Measurements from ENCODE around the gene LEF1. TPM values are rescaled to one million over a fixed set of nuclear protein-coding genes. Genes with fewer than 3 reads are reported as not detected.

The LEF1 gene
- total RNA-seq, 1 donor from 2014 or later = 12.5 TPM

DNA sequence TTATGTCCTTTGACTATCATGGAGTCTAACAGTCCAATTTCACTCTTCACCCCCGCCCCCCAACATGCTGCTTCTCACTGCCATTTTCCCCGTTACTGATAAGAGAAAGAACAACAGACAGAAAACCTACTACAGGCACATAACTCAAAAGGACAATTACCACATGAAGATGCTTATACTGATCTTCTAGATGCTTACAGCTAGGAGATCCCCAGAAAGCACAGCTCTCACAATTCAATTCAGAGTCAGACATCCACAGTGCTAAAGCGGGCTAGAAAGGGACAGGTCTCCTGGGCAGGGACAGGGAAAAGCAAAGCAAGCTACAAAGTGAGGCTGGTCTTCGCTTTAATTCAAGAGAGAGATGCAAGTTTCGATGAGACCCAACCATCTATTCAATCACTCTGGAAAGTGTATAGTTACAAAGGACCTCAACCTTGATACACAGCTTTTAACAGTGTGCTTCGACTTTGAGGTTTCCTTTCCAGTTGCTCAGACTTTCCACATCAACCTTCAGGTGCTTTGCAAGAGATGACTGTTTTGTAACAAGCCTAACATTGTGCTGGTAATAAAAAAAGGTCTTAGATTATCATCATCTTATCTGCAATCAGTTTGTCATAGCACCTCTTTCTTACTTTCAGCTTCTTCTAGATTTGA is 60.9 kb downstream of the LEF1 start:
- Histone ChIP-seq H3K4me1 (peaks cover 1% of the 10 kb centered on the region), H3K27me3 (no peaks in the 10 kb centered on the region), H3K9me3 (no peaks in the 10 kb centered on the region), H3K4me3 (no peak overlapping the region), H3K36me3 (no peaks in the 10 kb centered on the region), H3K27ac (no peak overlapping the region)
- no peak for DNase-seq (ENCODE audit: extremely low spot score in 2 of 2)
- TF ChIP-seq POLR2AphosphoS5 (IDR thresholded peaks at IDR 0.05; ENCODE audit: insufficient read depth in 1 of 2, low read depth in 1 of 2) (no peak), POLR2A (IDR thresholded peaks at IDR 0.05) (no peak)
- TF ChIP-seq, protein P1, sequence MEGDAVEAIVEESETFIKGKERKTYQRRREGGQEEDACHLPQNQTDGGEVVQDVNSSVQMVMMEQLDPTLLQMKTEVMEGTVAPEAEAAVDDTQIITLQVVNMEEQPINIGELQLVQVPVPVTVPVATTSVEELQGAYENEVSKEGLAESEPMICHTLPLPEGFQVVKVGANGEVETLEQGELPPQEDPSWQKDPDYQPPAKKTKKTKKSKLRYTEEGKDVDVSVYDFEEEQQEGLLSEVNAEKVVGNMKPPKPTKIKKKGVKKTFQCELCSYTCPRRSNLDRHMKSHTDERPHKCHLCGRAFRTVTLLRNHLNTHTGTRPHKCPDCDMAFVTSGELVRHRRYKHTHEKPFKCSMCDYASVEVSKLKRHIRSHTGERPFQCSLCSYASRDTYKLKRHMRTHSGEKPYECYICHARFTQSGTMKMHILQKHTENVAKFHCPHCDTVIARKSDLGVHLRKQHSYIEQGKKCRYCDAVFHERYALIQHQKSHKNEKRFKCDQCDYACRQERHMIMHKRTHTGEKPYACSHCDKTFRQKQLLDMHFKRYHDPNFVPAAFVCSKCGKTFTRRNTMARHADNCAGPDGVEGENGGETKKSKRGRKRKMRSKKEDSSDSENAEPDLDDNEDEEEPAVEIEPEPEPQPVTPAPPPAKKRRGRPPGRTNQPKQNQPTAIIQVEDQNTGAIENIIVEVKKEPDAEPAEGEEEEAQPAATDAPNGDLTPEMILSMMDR (IDR thresholded peaks at IDR 0.05) = no peak
- intact Hi-C loops (cut with DNase I) = no loop called here

DNA sequence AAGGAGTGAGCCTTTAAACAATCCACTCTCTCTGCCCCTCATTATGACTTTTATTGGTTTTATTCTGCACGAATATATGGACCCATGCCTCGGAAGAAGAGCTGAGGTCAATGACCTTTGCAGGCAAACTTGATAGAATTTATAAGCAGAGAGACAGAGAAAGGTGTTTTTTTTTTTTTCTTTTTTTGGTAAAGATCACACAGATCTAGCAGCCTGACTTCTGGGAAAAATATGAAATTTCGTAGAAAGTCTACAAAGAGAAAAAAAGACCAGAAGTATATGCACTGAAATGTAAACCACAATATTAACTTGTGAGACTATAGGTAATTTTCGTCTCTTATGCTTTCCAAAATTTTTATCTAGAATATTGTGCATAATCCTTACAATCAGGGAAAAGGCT is 61.6 kb downstream of the LEF1 start:
- Histone ChIP-seq H3K9me3 (no peaks in the 10 kb centered on the region), H3K27me3 (no peaks in the 10 kb centered on the region), H3K4me1 (no peaks in the 10 kb centered on the region), H3K27ac (no peak overlapping the region), H3K4me3 (no peak overlapping the region), H3K36me3 (no peaks in the 10 kb centered on the region)
- TF ChIP-seq POLR2A (IDR thresholded peaks at IDR 0.05) = no peak
- TF ChIP-seq POLR2AphosphoS5 (IDR thresholded peaks at IDR 0.05; ENCODE audit: insufficient read depth in 1 of 2, low read depth in 1 of 2) = no peak
- TF ChIP-seq, protein P1 (IDR thresholded peaks at IDR 0.05) = no peak
- intact Hi-C loops (cut with DNase I) = no loop called here
- no peak for DNase-seq (ENCODE audit: extremely low spot score in 2 of 2)

DNA sequence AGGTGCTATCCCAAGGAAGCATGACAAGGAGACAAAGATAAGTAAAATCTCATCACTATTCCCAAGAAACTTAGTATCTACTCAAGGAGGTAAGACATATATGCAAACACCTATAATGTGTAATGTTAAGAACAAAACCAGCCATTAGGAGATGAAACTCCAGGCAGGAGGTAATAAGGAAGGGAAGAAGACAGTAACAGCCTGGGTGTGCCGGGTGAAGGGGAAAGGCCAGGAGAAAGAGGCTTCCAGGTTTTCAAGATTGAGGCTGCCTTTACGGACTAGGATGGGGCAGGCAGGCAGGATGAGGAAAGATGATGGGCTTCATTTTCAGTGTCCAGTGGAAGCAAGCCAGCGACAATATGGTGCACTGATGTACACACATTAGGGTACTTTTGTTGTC is 62.5 kb downstream of the LEF1 start:
- no peak overlapping the region for H3K27ac ChIP-seq
- TF ChIP-seq POLR2AphosphoS5 (IDR thresholded peaks at IDR 0.05; ENCODE audit: insufficient read depth in 1 of 2, low read depth in 1 of 2) = no peak
- TF ChIP-seq, protein P1 (IDR thresholded peaks at IDR 0.05) = no peak
- no peak for TF ChIP-seq POLR2A (IDR thresholded peaks at IDR 0.05)

DNA sequence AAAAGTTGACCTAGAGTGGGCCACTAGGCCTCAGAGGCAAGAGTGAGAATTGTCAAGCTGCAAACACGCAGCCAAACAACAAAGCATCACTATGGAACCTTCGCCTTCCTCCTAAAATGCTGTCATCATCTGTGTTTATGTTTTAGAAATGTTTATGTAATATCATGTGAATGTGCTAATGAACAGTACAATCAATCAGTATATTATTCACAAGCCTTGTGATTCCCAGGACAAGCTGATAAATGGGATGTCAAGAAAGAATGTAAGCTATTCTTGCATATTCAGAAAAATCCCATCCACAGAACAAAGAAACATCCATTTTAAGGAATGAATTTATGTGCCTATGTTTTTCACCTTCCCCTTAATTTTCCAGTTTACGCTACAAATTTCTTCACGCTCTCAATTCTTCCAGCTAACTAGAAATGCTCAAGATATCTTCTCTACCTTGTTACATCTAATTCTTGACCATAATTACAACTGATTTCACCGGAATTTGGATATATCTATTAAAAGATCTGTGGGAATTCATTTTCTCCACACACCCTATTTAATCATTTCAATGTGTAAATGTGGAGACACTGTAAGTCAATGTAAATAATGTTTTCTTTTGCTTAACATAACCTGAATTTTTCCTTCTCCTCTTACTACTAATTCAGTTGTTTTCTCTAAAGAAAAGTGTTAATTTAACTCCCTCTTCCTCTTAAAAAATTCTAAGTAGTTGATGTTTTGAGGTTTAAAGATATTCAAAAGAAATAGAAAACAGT is 65.5 kb downstream of the LEF1 start:
- no peak overlapping the region for H3K27ac ChIP-seq
- H3K9me3 ChIP-seq = no peaks in the 10 kb centered on the region
- no peaks in the 10 kb centered on the region for H3K4me1 ChIP-seq
- H3K27me3 ChIP-seq = no peaks in the 10 kb centered on the region
- H3K4me3 ChIP-seq = no peak overlapping the region
- no peaks in the 10 kb centered on the region for H3K36me3 ChIP-seq
- intact Hi-C loops (cut with DNase I) = no loop called here
- DNase-seq (ENCODE audit: extremely low spot score in 2 of 2) = no peak
- TF ChIP-seq POLR2AphosphoS5 (IDR thresholded peaks at IDR 0.05; ENCODE audit: insufficient read depth in 1 of 2, low read depth in 1 of 2) (no peak), POLR2A (IDR thresholded peaks at IDR 0.05) (no peak)
- TF ChIP-seq, protein P1 (IDR thresholded peaks at IDR 0.05) = no peak

More for the DNA sequence above, 62.5 kb downstream of the LEF1 start:
- no peaks in the 10 kb centered on the region for H3K9me3 ChIP-seq
- DNase-seq (ENCODE audit: extremely low spot score in 2 of 2) = no peak
- intact Hi-C loops (cut with DNase I) = no loop called here
- H3K36me3 ChIP-seq = no peaks in the 10 kb centered on the region
- H3K4me3 ChIP-seq = no peak overlapping the region
- H3K4me1 ChIP-seq = no peaks in the 10 kb centered on the region
- no peaks in the 10 kb centered on the region for H3K27me3 ChIP-seq

DNA sequence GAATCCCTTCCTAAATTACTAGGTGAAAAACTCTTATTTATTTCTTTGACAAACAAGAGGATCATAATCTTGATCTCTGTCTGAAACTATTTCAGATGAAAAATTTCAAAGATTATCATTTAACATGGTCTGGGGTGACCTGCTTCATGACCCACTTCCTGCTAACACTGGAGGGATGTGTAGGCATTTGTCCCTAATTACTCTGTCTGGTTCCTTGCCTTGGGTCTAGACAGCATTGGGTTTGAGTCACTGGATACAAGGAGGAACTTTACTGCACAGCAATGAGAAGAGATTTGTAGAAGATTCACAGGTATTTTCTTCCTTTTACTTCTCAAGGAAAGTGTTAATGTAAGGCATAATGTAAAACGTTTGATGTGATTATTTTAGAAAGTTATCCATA is 67.9 kb downstream of the LEF1 start:
- no peaks in the 10 kb centered on the region for H3K27me3 ChIP-seq
- H3K27ac ChIP-seq = no peak overlapping the region
- TF ChIP-seq POLR2AphosphoS5 (IDR thresholded peaks at IDR 0.05; ENCODE audit: insufficient read depth in 1 of 2, low read depth in 1 of 2) = no peak
- TF ChIP-seq POLR2A (IDR thresholded peaks at IDR 0.05) = no peak
- TF ChIP-seq, protein P1 (IDR thresholded peaks at IDR 0.05) = no peak
- no peaks in the 10 kb centered on the region for H3K4me1 ChIP-seq
- DNase-seq (ENCODE audit: extremely low spot score in 2 of 2) = no peak
- intact Hi-C loops (cut with DNase I) = no loop called here
- no peak overlapping the region for H3K4me3 ChIP-seq
- H3K36me3 ChIP-seq = no peaks in the 10 kb centered on the region
- no peaks in the 10 kb centered on the region for H3K9me3 ChIP-seq
